GM19238 (cell line): ENCODE measurements around the gene PRKCA.
"Not testable (repeated sequence)": the region's sequence is repeated elsewhere in the genome, so short reads cannot be mapped to it uniquely, and the experiment has no call there.

Experiments
- DNase-seq: peaks from one replicate; pipeline ENCODE4 v3.0.0; 2011; ENCODE audit warnings: low spot score; ENCODE audit not compliant: insufficient read length

PRKCA gene

DNA sequence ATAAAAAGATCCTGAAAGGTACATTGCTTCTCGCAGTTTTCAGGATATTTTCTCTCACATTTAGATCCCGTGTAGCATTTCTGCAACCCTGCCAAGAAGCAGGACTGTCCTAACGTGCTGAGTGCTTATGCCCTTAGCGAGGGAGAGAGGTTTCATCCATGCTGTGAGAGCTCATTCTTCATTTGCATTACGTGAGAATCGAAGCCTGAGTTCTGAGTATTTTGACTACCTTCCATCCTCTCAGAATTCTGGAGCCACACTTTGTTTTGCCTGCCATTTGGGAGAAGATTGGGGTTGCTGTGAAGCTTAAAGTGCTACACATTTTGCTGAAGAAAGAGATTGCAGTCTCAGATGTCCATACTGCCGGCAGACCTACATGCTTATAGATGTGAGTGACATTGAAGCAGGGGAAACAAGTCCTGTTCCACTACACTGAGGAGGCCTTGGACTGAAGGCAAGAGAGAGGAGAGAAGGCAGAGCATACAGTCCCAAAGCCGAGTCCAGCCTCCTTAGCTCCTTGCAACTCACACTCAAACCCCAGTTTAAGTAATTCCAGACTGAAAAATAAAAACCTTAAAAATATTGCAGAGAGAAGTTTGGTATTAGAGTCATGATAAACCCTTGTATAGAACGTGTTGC lies 183.0 kb downstream of the PRKCA start:
- DNase-seq, result no peak

DNA sequence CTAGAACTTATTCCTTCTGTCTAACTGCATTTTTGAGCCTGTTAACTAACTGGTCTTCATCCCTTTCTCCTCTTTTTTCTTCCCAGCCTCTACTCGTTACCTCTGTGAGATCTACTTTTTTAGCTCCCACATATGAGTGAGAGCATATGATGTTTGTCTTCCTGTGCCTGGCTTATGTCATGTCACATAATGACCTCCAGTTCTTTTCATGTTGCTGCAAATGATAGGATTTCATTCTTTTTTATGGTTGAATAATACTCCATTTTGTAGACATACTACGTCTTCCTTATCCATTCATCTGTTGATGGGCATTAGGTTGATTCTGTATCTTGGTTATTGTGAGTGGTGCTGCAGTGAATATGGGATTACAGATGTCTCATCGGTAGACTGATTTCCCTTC lies 184.7 kb downstream of the PRKCA start:
- DNase-seq, result no peak

DNA sequence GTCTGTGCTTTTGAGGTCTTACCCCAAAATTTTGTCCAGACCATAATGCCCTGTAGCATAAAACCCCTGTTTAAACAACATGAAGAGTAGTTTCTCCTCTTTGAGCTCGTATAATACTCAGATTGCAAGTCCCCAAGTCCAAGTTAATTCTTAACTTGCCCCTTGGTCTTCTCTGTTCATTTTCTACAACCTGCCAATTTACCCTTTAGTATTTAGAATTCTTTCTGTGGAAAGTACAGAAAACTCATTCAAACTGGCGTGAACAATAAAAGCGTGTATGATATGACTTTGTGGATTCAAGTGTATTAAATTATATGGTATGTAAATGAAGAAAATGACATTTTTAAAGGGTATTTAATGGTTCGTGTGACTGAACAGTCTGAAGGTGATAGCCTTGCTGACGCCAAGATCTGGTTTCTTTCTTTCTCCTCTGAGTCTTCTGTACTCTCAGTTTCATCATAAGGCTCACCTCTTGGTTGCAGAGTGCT lies 185.6 kb downstream of the PRKCA start:
- no peak for DNase-seq

GRCh38 chr17:66488864-66489263 lies 186.5 kb downstream of the PRKCA start:
- no peak for DNase-seq

GRCh38 chr17:66489576-66489975 lies 187.2 kb downstream of the PRKCA start:
- DNase-seq, result not testable (repeated sequence)

- DNase-seq, result no peak
Measured at GRCh38 chr17:66491213-66491612, 188.8 kb downstream of the PRKCA start.

GRCh38 chr17:66491665-66492064 lies 189.3 kb downstream of the PRKCA start:
- no peak for DNase-seq

- DNase-seq, result no peak
Measured at GRCh38 chr17:66492080-66492479, 189.7 kb downstream of the PRKCA start.

GRCh38 chr17:66492561-66493005 lies 190.2 kb downstream of the PRKCA start:
- DNase-seq, result no peak

- DNase-seq, result no peak
Measured at GRCh38 chr17:66493283-66494019, 191.0 kb downstream of the PRKCA start.

DNA sequence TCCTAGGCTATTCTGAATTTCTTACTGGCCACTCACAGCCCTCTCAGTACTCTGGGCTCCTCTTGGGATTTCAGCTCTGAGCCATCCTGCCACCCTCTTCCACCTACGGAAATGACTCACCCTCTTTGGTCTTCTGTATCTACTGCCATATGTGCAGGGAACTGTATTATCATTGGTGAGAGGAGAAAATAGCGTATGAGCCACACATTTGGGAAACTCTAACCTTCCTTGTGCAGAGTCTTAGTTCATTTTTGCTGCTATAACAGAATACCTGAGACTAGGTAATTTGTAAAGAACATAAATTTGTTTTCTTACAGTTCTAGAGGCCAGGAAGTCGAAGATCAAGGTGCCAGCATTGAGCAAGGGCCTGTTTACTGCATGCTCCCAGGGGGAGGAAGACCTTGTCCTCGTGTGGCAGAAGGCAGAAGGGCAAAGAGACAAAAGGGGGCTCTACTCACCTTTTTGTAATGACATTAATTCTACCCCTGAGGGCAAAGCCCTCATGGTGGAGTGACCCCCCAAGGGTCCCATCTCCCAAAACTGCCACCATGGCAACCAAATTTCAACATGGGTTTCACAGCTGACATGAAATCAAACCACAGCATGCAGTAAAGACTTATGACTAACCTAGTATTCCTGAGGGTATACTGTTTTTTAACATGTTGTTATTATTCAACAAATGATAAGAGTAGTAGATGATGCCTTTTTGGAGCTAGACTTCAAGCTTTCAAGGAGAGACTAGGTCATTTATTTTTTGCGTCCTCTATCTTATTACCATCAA lies 191.8 kb downstream of the PRKCA start:
- no peak for DNase-seq

DNA sequence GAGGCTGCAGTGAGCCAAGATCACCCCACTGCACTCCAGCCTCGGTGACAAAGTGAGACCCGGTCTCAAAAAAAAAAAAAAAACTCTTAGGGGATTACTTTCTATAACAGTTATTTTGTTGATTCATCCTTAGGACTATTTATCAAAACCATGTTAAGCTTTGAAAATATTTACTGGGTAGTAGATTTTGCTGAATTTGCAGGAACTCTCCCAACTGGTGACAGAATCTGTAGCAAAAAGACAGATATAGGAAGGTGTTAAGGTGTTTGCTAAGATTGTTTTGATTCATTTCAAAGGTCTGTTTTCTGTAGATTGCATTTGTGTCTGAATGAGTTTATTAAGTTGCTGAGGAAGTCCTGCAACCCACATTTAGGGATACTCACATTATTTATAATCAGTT lies 192.6 kb downstream of the PRKCA start:
- no peak for DNase-seq

GRCh38 chr17:66496306-66496705 lies 193.9 kb downstream of the PRKCA start:
- DNase-seq, result no peak

GRCh38 chr17:66498580-66498979 lies 196.2 kb downstream of the PRKCA start:
- DNase-seq, result no peak

DNA sequence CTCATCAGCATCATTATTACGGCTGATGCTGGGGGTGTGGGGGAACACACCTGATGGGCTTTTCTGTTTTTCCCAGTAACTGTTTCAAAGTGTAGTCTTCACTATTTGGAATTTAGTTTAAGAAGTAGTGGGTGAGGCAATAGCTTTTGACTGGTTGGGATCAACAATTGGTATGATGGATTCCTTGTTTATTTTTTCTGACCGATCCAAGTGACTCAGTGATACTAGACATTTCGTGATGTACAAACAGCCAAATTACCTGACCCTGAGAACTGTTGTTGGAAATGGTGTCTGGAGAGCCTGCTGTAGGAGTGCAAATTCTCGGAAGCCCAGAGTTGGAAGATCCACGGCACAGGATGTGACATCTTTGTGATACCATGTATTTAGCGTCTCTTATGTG lies 204.2 kb downstream of the PRKCA start:
- no peak for DNase-seq

- no peak for DNase-seq
Measured at GRCh38 chr17:66507103-66507923, 204.9 kb downstream of the PRKCA start.

GRCh38 chr17:66507982-66508760 lies 205.8 kb downstream of the PRKCA start:
- no peak for DNase-seq

- no peak for DNase-seq
Measured at GRCh38 chr17:66508896-66509844, 206.8 kb downstream of the PRKCA start.

- DNase-seq, result no peak
Measured at GRCh38 chr17:66509926-66510325, 207.5 kb downstream of the PRKCA start.
